ENCODE measurements around the gene MIDN. TPM values are rescaled to one million over a fixed set of nuclear protein-coding genes. Genes with fewer than 3 reads are reported as not detected.

MIDN gene
- total and polyA plus RNA-seq, 2 experiments from 2014 or later: 4.0 to 9.4 TPM

- Histone ChIP-seq H3K4me1 (ENCODE audit: insufficient read depth) (peaks cover 18% of the 10 kb centered on the region), H3K27ac (peak within 1 kb of the TSS; percentile 88), H3K79me2 (ENCODE audit: insufficient read depth) (peaks cover 51% of the 10 kb centered on the region), H3F3A (ENCODE audit: insufficient read depth) (peaks cover 37% of the 10 kb centered on the region), H3K9ac (peak within 1 kb of the TSS; percentile 89), H3K4me2 (ENCODE audit: unreplicated experiment) (peak within 1 kb of the TSS; percentile 84), H3K36me3 (ENCODE audit: low read depth) (peaks cover 34% of the 10 kb centered on the region; the same call in 1 of the 2 replicates), H4K20me1 (ENCODE audit: insufficient read depth) (no peaks in the 10 kb centered on the region), H3K4me3 (peak within 1 kb of the TSS; percentile 76), H3K9me3 (ENCODE audit: low read depth) (no peaks in the 10 kb centered on the region), H3K9me2 (ENCODE audit: insufficient read depth) (no peaks in the 10 kb centered on the region), H2AFZ (peak within 1 kb of the TSS; percentile 37), H3K27me3 (replicated peaks; ENCODE audit: insufficient read depth) (no peaks in the 10 kb centered on the region)
- DNase-seq: peak; percentile 99
- WGBS, 2 experiments (ENCODE audit: low coverage in 1 of 2, low lambda C conversion rate in 2 of 2, missing lambda C conversion rate in 2 of 2): 0 to 1% methylated on average over 55 to 61 of the region's 98 CpGs
- TF ChIP-seq EZH2phosphoT487 (IDR thresholded peaks at IDR 0.05; ENCODE audit: insufficient read depth, low read depth) (no peak), EZH2 (IDR thresholded peaks at IDR 0.05; ENCODE audit: insufficient read depth, poor library complexity, severe bottlenecking) (no peak)
- in situ Hi-C loops (cut with MboI): no loop called here
Observed at GRCh38 chr19:1275260-1275975, 27.0 kb downstream of the MIDN start, which contains the start of gene FAM174C. Gene FAM174C, plus strand, starts transcription at chr19:1275530. Its CDS starts 20 bp downstream, at chr19:1275550.

DNA sequence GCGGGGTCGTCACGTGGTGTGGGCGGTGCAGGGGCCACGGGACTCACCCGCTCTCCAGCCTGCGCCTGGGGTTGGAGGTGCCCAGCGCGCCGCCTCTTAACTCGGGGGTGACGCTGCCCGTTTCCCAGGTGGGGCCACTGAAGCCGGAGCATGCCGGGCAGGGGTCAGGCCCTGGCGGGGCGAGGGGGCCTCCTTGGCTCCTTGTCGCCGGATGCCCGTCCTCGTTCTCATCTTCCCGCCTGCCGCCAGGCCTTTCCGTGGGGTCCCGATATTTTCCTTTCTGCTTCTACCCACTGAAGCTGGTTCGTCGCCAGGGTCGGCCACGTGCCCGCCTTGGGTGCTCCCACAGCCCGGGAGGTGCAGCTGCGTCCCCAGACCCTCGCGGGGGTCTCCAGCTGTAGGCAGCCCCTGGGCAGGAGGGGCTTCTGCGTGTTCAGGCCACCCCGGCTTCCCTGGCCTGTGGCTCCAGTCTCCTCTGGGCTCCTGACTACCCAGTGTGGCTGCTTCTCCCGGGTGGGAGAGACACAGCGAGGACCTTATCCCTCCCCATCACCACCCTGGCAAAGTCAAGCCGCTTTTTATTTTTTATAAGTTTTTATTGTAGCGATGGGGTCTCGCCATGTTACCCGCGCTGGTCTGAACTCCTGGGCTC is 27.7 kb downstream of the MIDN start:
- peak overlapping the region; percentile 37 for H2AFZ ChIP-seq
- H3K4me1 ChIP-seq (ENCODE audit: insufficient read depth): peaks cover 11% of the 10 kb centered on the region
- H3K9me2 ChIP-seq (ENCODE audit: insufficient read depth): no peaks in the 10 kb centered on the region
- H3K27me3 ChIP-seq (replicated peaks; ENCODE audit: insufficient read depth): no peaks in the 10 kb centered on the region
- H3F3A ChIP-seq (ENCODE audit: insufficient read depth): peaks cover 34% of the 10 kb centered on the region
- TF ChIP-seq EZH2 (IDR thresholded peaks at IDR 0.05; ENCODE audit: insufficient read depth, poor library complexity, severe bottlenecking) (no peak), EZH2phosphoT487 (IDR thresholded peaks at IDR 0.05; ENCODE audit: insufficient read depth, low read depth) (no peak)
- peaks cover 29% of the 10 kb centered on the region; the same call in 1 of the 2 replicates for H3K36me3 ChIP-seq (ENCODE audit: low read depth)
- in situ Hi-C loops (cut with MboI): no loop called here
- H3K4me2 ChIP-seq (ENCODE audit: unreplicated experiment): peak overlapping the region; percentile 84
- H3K79me2 ChIP-seq (ENCODE audit: insufficient read depth): peaks cover 44% of the 10 kb centered on the region
- H4K20me1 ChIP-seq (ENCODE audit: insufficient read depth): no peaks in the 10 kb centered on the region
- no peak for DNase-seq
- H3K9ac ChIP-seq: peak overlapping the region; percentile 89
- no peaks in the 10 kb centered on the region for H3K9me3 ChIP-seq (ENCODE audit: low read depth)
- 8 to 11% methylated on average over 34 to 42 of the region's 43 CpGs for WGBS, 2 experiments (ENCODE audit: low coverage in 1 of 2, low lambda C conversion rate in 2 of 2, missing lambda C conversion rate in 2 of 2)
- peak overlapping the region; percentile 76 for H3K4me3 ChIP-seq
- H3K27ac ChIP-seq: peak overlapping the region; percentile 88

GRCh38 chr19:1276628-1277022 is 28.2 kb downstream of the MIDN start:
- Histone ChIP-seq H3K9ac (peak overlapping the region; percentile 89), H3K27ac (peak overlapping the region; percentile 88; the same call in 1 of the 2 replicates), H2AFZ (no peak overlapping the region)

GRCh38 chr19:1277061-1277460 is 28.7 kb downstream of the MIDN start:
- H3K36me3 ChIP-seq (ENCODE audit: low read depth): peaks cover 23% of the 10 kb centered on the region; the same call in 1 of the 2 replicates
- H3K9me3 ChIP-seq (ENCODE audit: low read depth): no peaks in the 10 kb centered on the region
- peaks cover 5% of the 10 kb centered on the region; the same call in 1 of the 2 replicates for H3K4me1 ChIP-seq (ENCODE audit: insufficient read depth)
- in situ Hi-C loops (cut with MboI): no loop called here
- TF ChIP-seq EZH2 (IDR thresholded peaks at IDR 0.05; ENCODE audit: insufficient read depth, poor library complexity, severe bottlenecking): no peak
- no peak for TF ChIP-seq EZH2phosphoT487 (IDR thresholded peaks at IDR 0.05; ENCODE audit: insufficient read depth, low read depth)
- WGBS, 2 experiments (ENCODE audit: low coverage in 1 of 2, low lambda C conversion rate in 2 of 2, missing lambda C conversion rate in 2 of 2): 86 to 88% methylated on average over 15 of the region's 15 CpGs
- peak overlapping the region; percentile 76; the same call in 1 of the 2 replicates for H3K4me3 ChIP-seq
- peak overlapping the region; percentile 89; the same call in 1 of the 2 replicates for H3K9ac ChIP-seq
- peaks cover 34% of the 10 kb centered on the region for H3K79me2 ChIP-seq (ENCODE audit: insufficient read depth)
- H4K20me1 ChIP-seq (ENCODE audit: insufficient read depth): no peaks in the 10 kb centered on the region
- H2AFZ ChIP-seq: no peak overlapping the region
- peaks cover 31% of the 10 kb centered on the region for H3F3A ChIP-seq (ENCODE audit: insufficient read depth)
- H3K9me2 ChIP-seq (ENCODE audit: insufficient read depth): no peaks in the 10 kb centered on the region
- no peak overlapping the region for H3K4me2 ChIP-seq (ENCODE audit: unreplicated experiment)
- DNase-seq: no peak
- no peak overlapping the region for H3K27ac ChIP-seq
- H3K27me3 ChIP-seq (replicated peaks; ENCODE audit: insufficient read depth): no peaks in the 10 kb centered on the region

More at GRCh38 chr19:1276628-1277022, 28.2 kb downstream of the MIDN start:
- H3F3A ChIP-seq (ENCODE audit: insufficient read depth): peaks cover 34% of the 10 kb centered on the region
- H3K4me2 ChIP-seq (ENCODE audit: unreplicated experiment): peak overlapping the region; percentile 84
- 83 to 84% methylated on average over 10 of the region's 10 CpGs for WGBS, 2 experiments (ENCODE audit: low coverage in 1 of 2, low lambda C conversion rate in 2 of 2, missing lambda C conversion rate in 2 of 2)
- DNase-seq: no peak
- H3K27me3 ChIP-seq (replicated peaks; ENCODE audit: insufficient read depth): no peaks in the 10 kb centered on the region
- peaks cover 39% of the 10 kb centered on the region for H3K79me2 ChIP-seq (ENCODE audit: insufficient read depth)
- H3K36me3 ChIP-seq (ENCODE audit: low read depth): peaks cover 27% of the 10 kb centered on the region; the same call in 1 of the 2 replicates
- H3K4me3 ChIP-seq: peak overlapping the region; percentile 76
- H4K20me1 ChIP-seq (ENCODE audit: insufficient read depth): no peaks in the 10 kb centered on the region
- TF ChIP-seq EZH2 (IDR thresholded peaks at IDR 0.05; ENCODE audit: insufficient read depth, poor library complexity, severe bottlenecking) (no peak), EZH2phosphoT487 (IDR thresholded peaks at IDR 0.05; ENCODE audit: insufficient read depth, low read depth) (no peak)
- in situ Hi-C loops (cut with MboI): no loop called here
- H3K9me2 ChIP-seq (ENCODE audit: insufficient read depth): no peaks in the 10 kb centered on the region
- H3K9me3 ChIP-seq (ENCODE audit: low read depth): no peaks in the 10 kb centered on the region
- H3K4me1 ChIP-seq (ENCODE audit: insufficient read depth): peaks cover 7% of the 10 kb centered on the region; the same call in 1 of the 2 replicates

Measured in GM23248 (cell line).